GM12865 (cell line): ENCODE results near the gene NUDT6.

Experiments used
- DNase-seq: peaks from one replicate; pipeline ENCODE4 v3.0.0; 2010; ENCODE audit warnings: low read depth
- H3K4me3 ChIP-seq: 2 replicates; pipeline ENCODE4 v1.5.1; 2011; ENCODE audit warnings: mild to moderate bottlenecking, low read depth, low read length, control low read depth
- TF ChIP-seq, protein P1 (sequence below): IDR thresholded peaks from 2 replicates; pipeline ENCODE4 v1.5.1; 2011; ENCODE audit warnings: low read length, control low read depth, low read depth, inconsistent platforms; ENCODE audit not compliant: insufficient read depth; ENCODE audit errors: missing control alignments

NUDT6 gene

DNA sequence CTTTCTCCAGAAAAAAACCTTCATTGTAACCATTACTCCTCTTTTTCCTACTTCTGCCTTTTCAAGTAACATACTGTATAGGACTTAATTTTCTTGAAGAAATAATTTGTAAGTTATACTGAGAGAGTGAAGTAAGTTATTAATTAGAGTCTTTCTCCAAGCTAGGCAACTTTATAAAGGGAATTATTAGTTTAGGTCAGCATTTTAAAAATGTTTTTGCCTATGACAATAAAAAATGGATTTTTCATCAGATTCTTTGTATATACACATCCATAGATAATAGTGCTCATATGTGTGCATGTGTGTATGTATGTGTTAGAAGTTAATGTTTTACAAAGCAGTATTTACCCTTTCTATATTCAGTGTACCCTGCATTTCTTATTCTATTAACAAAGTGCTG lies 10.4 kb upstream of the NUDT6 start:
- H3K4me3 ChIP-seq, result no peak overlapping the region
- TF ChIP-seq, protein P1, sequence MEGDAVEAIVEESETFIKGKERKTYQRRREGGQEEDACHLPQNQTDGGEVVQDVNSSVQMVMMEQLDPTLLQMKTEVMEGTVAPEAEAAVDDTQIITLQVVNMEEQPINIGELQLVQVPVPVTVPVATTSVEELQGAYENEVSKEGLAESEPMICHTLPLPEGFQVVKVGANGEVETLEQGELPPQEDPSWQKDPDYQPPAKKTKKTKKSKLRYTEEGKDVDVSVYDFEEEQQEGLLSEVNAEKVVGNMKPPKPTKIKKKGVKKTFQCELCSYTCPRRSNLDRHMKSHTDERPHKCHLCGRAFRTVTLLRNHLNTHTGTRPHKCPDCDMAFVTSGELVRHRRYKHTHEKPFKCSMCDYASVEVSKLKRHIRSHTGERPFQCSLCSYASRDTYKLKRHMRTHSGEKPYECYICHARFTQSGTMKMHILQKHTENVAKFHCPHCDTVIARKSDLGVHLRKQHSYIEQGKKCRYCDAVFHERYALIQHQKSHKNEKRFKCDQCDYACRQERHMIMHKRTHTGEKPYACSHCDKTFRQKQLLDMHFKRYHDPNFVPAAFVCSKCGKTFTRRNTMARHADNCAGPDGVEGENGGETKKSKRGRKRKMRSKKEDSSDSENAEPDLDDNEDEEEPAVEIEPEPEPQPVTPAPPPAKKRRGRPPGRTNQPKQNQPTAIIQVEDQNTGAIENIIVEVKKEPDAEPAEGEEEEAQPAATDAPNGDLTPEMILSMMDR, result no peak
- DNase-seq, result no peak

DNA sequence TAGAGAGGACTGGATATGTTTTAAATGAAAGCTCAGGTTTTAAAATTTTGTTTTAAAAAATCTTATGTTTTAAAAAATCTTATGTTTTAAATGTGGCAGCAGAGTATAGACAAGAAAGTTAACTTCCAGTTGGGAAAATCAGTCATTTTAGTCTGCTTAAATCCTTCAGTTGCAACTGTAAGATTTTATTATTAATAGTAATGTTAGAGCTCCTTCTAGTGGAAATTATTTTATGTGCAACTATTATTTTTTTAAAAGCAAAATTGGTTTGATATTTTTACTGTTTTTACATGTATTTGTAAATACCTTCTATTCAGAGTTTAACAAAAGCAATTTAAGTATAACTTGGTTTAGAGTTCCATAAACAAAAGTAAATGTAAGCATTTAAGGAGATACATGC lies 8.5 kb upstream of the NUDT6 start:
- no peak for DNase-seq
- TF ChIP-seq, protein P1, result peak; percentile 13
- no peak overlapping the region for H3K4me3 ChIP-seq

DNA sequence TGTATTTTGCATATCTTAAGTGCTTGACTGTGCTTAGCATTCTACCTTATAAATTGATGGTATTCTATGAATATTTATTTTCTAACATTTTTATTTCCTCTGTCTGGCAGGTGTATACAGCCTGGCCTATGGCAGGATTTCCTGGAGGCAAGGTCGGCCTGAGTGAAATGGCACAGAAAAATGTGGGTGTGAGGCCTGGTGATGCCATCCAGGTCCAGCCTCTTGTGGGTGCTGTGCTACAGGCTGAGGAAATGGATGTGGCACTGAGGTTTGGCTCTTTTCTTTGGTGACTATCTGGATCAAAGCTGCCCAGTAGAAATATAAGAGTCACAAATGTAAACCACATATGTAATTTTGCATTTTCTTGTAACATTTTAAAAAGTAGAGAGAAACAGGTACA lies 6.5 kb upstream of the NUDT6 start:
- DNase-seq, result no peak
- H3K4me3 ChIP-seq, result no peak overlapping the region
- TF ChIP-seq, protein P1, result no peak

DNA sequence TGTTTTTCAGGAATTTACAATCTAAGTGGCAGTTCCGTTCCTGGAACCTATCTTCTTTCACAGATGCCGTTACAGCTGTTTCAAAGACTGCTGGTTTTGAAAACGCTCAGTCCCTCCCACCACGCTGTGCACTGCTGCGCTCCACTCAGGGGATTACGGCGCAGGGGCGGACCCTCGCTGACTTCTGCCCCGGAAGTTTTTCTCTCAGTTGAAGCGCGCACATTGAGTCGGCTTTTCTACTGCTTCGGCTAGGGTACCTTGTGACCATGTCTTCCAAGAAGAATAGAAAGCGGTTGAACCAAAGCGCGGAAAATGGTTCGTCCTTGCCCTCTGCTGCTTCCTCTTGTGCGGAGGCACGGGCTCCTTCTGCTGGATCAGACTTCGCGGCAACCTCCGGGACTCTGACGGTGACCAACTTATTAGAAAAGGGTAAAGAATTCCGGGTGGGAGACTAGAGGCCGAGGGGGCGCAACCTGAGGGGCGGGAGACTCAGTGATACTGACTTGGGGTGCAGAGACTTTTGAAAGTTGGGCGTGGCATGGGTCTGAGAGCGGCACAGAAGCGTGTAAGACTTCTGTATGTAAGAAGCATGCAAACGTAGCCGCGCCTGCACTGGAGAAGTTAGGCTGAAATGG lies 597 bp upstream of the NUDT6 start:
- H3K4me3 ChIP-seq, result peak overlapping the region; percentile 79
- peak; percentile 91 for DNase-seq
- TF ChIP-seq, protein P1, result no peak

DNA sequence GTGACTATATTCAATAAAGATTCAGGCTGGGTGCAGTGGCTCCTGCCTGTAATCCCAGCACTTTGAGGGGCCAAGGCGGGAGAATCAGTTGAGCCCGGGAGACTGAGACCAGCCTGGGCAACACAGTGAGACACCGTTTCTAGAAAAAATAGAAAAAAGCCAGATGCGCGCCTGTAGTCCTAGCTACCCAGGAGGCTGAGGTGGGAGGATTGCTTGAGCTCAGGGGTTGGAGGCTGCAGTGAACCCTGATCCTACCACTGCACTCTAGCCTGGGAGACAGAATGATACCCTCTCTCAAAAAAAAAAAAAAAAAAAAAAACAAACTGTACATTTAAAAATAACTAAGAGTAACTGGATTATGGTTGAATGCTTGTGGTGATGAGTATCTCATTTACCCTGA lies 1.1 kb downstream of the NUDT6 start:
- H3K4me3 ChIP-seq, result peak overlapping the region; percentile 79

DNA sequence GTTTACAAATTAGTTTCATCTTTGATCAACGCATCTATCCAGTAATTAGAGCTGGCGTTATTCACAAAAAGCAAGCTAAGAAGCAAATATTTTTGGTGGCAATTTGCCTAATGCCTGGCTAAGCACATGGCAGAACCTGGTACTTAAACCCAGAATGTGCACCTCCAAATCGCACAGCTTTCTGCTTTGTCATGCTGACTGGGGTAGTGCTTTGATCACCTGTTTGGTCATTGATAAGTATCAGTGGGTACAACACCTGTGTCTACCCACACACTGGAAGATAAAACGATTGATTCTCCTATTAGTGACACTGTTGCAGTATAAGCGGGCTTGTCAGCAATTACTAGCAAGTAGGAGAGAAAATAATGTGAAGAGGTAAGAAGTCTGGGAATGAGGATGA lies 1.9 kb downstream of the NUDT6 start:
- no peak for DNase-seq
- TF ChIP-seq, protein P1, result no peak
- H3K4me3 ChIP-seq, result no peak overlapping the region

More for the DNA sequence above, 1.1 kb downstream of the NUDT6 start:
- TF ChIP-seq, protein P1, result no peak
- DNase-seq, result no peak

DNA sequence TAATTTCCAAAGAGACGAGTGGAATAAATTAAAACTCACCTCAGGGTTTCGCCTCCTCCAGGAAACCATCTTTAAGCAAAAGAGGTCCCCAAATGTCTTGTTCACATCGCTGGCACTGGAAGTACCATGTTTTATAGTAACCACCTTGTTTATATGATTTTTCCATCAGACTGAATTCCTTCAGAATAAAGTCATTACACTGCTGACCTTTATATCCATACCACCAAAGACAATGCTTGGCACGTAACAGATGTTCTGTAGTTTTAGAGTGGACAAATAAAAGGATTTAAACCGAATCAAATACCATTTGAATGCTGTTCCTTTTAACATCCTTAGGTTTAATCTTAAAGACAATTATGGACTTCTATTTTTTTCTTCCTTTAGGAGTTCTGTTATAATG lies 4.7 kb downstream of the NUDT6 start:
- DNase-seq, result no peak
- TF ChIP-seq, protein P1, result no peak
- no peak overlapping the region for H3K4me3 ChIP-seq
